K562 (cell line): ENCODE results near the gene BEX3. TPM values are rescaled to one million over a fixed set of nuclear protein-coding genes. Genes with fewer than 3 reads are reported as not detected.

Experiments used
- BDP1 ChIP-seq: IDR thresholded peaks from 3 replicates; pipeline ENCODE4 v1.6.1; 2011; ENCODE audit not compliant: insufficient read length, insufficient read depth
- MYC ChIP-seq, 2 experiments: fragments of 250-450 bp in 1 of 2; sonication (Bioruptor Pico) in 1 of 2; IDR thresholded peaks; 2 replicates each; pipeline versions ENCODE4 v1.5.1 to v1.6.1; 2012 to 2021; ENCODE audit warnings: low read depth in 2 of 2, borderline replicate concordance in 1 of 2, improper control_type of control experiment in 1 of 2, low read length in 1 of 2, mild to moderate bottlenecking in 1 of 2, moderate library complexity in 1 of 2
- ZNF696 ChIP-seq: fragments of 250-450 bp; sonication (Bioruptor Pico); conservative IDR thresholded peaks from 2 replicates; pipeline ENCODE4 v1.4.0; 2020; ENCODE audit warnings: mild to moderate bottlenecking, moderate library complexity
- ZNF778 ChIP-seq: fragments of 450-650 bp; formaldehyde crosslinking; IDR thresholded peaks from 2 replicates; pipeline ENCODE4 v1.4.0; 2020; ENCODE audit warnings: mild to moderate bottlenecking, moderate library complexity
- ZNF830 ChIP-seq: fragments of 250-450 bp; sonication (Bioruptor Pico); IDR thresholded peaks from 2 replicates; pipeline ENCODE4 v1.5.0; 2021; ENCODE audit warnings: mild to moderate bottlenecking
- polyA plus RNA-seq, 8 experiments: library from polyadenylated mRNA; depleted of rRNA in 4 of 8; stranded (reverse) in 5 of 8; unstranded in 3 of 8; fragments of >200 nt; fragmentation: Nextera tagmentation in 2 of 8; fragmentation: Illumina TruSeq in 1 of 8; extraction: Ambion mirVana in 2 of 8; extraction: Trizol in 1 of 8; gene quantifications; 2 replicates each; pipeline versions ENCODE4 v1.2.1 to v1.2.3, GENCODE V29; 2011 to 2014; ENCODE audit warnings: inconsistent platforms in 1 of 8, missing spikeins in 1 of 8
- total RNA-seq, 7 experiments: library from RNA; depleted of rRNA in 6 of 7; stranded (reverse); fragments of >200 nt in 6 of 7; fragmentation: Illumina TruSeq in 2 of 7; extraction: Trizol in 2 of 7; gene quantifications; 2 replicates each; pipeline versions ENCODE4 v1.2.1 to v1.2.3, GENCODE V29; 2011 to 2021; ENCODE audit warnings: low replicate concordance in 1 of 7
- TF ChIP-seq, protein P1 (sequence below), 2 experiments: fragments of 450-650 bp in 1 of 2; sonication (generic) in 1 of 2; formaldehyde crosslinking in 1 of 2; IDR thresholded peaks; 2 replicates each; pipeline versions ENCODE4 v1.7.1 to v1.9.0; 2016 to 2022; ENCODE audit warnings: inconsistent platforms in 1 of 2, mild to moderate bottlenecking in 1 of 2, missing genetic modification reagents in 1 of 2
- TF ChIP-seq, protein P2 (sequence below): fragments of 450-650 bp; IDR thresholded peaks from 2 replicates; pipeline ENCODE4 v1.6.1; 2014; ENCODE audit warnings: low read depth, mild to moderate bottlenecking, moderate library complexity, borderline replicate concordance
- TF ChIP-seq, protein P3 (sequence below): fragments of 450-650 bp; conservative IDR thresholded peaks from 2 replicates; pipeline ENCODE4 v1.6.1; 2016; ENCODE audit warnings: missing genetic modification characterization, low read depth, mild to moderate bottlenecking, missing compliant biosample characterization, moderate library complexity
- TF ChIP-seq, protein P4 (sequence below): sonication (generic); formaldehyde crosslinking; IDR thresholded peaks from 2 replicates; pipeline ENCODE4 v1.4.0; 2020; ENCODE audit warnings: mild to moderate bottlenecking, missing genetic modification reagents
- TF ChIP-seq, protein P5 (sequence below): fragments of 250-450 bp; sonication (Bioruptor Pico); IDR thresholded peaks from 2 replicates; pipeline ENCODE4 v1.8.0; 2021; ENCODE audit warnings: borderline replicate concordance, mild to moderate bottlenecking, moderate library complexity; ENCODE audit not compliant: poor library complexity, severe bottlenecking

Gene BEX3
- total and polyA plus RNA-seq, 9 of the 15 experiments (the other 6 are each of a cell fraction or from before 2014, with no cell fraction given) = 0.21 to 0.47 TPM; not detected in 7

DNA sequence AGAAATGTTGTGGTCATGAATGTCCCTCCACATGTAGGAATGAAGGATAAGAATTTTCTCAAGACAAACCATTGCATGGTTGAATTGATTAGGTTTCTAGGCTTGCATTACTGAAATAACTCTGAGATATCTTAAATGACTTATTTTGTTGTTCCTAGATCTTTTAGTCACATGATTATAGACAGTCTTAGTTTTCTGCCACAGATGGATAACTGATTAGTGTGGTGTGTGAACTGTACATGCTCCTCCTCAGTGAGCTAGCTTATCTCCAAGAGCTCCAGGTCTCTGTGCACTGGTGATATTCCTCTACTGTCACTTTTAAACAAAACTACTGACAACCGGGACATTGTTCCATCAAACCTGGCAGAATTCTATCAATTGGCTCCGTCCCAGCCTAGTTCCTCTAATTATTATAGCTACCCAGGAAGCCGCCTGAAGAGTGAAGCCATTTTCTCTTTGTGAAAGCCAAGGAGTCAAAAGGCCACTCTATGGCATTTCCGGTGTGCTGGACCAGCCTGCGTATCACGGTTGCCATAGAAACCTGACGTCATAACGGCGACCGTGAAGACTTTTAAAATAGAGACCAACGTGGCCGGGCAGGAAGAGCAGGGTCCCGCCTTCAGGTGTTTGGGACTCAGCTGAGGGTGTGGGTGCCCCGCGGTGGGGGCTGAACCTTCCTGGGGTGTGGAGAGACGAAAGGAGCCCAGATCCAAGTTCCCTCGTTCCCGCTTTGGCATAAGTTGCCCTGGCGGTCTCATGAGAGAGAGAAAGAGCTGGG lies 28.1 kb downstream of the BEX3 start (continued):
- TF ChIP-seq, protein P1, sequence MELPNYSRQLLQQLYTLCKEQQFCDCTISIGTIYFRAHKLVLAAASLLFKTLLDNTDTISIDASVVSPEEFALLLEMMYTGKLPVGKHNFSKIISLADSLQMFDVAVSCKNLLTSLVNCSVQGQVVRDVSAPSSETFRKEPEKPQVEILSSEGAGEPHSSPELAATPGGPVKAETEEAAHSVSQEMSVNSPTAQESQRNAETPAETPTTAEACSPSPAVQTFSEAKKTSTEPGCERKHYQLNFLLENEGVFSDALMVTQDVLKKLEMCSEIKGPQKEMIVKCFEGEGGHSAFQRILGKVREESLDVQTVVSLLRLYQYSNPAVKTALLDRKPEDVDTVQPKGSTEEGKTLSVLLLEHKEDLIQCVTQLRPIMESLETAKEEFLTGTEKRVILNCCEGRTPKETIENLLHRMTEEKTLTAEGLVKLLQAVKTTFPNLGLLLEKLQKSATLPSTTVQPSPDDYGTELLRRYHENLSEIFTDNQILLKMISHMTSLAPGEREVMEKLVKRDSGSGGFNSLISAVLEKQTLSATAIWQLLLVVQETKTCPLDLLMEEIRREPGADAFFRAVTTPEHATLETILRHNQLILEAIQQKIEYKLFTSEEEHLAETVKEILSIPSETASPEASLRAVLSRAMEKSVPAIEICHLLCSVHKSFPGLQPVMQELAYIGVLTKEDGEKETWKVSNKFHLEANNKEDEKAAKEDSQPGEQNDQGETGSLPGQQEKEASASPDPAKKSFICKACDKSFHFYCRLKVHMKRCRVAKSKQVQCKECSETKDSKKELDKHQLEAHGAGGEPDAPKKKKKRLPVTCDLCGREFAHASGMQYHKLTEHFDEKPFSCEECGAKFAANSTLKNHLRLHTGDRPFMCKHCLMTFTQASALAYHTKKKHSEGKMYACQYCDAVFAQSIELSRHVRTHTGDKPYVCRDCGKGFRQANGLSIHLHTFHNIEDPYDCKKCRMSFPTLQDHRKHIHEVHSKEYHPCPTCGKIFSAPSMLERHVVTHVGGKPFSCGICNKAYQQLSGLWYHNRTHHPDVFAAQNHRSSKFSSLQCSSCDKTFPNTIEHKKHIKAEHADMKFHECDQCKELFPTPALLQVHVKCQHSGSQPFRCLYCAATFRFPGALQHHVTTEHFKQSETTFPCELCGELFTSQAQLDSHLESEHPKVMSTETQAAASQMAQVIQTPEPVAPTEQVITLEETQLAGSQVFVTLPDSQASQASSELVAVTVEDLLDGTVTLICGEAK (IDR thresholded peaks at IDR 0.05) = peak; percentile 59
- TF ChIP-seq, protein P1 (CRISPR knock-in tag; IDR thresholded peaks at IDR 0.05) = no peak
- TF ChIP-seq, protein P2, sequence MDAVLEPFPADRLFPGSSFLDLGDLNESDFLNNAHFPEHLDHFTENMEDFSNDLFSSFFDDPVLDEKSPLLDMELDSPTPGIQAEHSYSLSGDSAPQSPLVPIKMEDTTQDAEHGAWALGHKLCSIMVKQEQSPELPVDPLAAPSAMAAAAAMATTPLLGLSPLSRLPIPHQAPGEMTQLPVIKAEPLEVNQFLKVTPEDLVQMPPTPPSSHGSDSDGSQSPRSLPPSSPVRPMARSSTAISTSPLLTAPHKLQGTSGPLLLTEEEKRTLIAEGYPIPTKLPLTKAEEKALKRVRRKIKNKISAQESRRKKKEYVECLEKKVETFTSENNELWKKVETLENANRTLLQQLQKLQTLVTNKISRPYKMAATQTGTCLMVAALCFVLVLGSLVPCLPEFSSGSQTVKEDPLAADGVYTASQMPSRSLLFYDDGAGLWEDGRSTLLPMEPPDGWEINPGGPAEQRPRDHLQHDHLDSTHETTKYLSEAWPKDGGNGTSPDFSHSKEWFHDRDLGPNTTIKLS = peak; percentile 49; the same call in 1 of the 2 replicates
- TF ChIP-seq, protein P3, sequence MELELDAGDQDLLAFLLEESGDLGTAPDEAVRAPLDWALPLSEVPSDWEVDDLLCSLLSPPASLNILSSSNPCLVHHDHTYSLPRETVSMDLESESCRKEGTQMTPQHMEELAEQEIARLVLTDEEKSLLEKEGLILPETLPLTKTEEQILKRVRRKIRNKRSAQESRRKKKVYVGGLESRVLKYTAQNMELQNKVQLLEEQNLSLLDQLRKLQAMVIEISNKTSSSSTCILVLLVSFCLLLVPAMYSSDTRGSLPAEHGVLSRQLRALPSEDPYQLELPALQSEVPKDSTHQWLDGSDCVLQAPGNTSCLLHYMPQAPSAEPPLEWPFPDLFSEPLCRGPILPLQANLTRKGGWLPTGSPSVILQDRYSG (tag) = peak; percentile 63; the same call in 1 of the 2 replicates
- no peak for TF ChIP-seq ZNF696 (CRISPR knock-in tag)
- TF ChIP-seq ZNF778 (CRISPR knock-in tag) = no peak
- no peak for TF ChIP-seq BDP1
- TF ChIP-seq ZNF830 (CRISPR knock-in tag) = no peak
- 0 out of 2 replicates have a peak, but pooled peaks have one; percentile 23 for TF ChIP-seq MYC (IDR thresholded peaks at IDR 0.05; ENCODE audit: low read depth, low read length)
- no peak for TF ChIP-seq MYC (CRISPR knock-in tag; IDR thresholded peaks at IDR 0.05; ENCODE audit: borderline replicate concordance, low read depth)
- TF ChIP-seq, protein P4, sequence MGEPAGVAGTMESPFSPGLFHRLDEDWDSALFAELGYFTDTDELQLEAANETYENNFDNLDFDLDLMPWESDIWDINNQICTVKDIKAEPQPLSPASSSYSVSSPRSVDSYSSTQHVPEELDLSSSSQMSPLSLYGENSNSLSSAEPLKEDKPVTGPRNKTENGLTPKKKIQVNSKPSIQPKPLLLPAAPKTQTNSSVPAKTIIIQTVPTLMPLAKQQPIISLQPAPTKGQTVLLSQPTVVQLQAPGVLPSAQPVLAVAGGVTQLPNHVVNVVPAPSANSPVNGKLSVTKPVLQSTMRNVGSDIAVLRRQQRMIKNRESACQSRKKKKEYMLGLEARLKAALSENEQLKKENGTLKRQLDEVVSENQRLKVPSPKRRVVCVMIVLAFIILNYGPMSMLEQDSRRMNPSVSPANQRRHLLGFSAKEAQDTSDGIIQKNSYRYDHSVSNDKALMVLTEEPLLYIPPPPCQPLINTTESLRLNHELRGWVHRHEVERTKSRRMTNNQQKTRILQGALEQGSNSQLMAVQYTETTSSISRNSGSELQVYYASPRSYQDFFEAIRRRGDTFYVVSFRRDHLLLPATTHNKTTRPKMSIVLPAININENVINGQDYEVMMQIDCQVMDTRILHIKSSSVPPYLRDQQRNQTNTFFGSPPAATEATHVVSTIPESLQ (CRISPR knock-in tag) = no peak
- TF ChIP-seq, protein P5, sequence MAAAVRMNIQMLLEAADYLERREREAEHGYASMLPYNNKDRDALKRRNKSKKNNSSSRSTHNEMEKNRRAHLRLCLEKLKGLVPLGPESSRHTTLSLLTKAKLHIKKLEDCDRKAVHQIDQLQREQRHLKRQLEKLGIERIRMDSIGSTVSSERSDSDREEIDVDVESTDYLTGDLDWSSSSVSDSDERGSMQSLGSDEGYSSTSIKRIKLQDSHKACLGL (CRISPR knock-in tag) = no peak
